Kidney epithelial cell (primary cell): ENCODE data around the gene SLC37A4. TPM values are rescaled to one million over a fixed set of nuclear protein-coding genes. Genes with fewer than 3 reads are reported as not detected.

Experiments
- DNase-seq: peaks from one replicate; pipeline ENCODE4 v3.0.0-alpha.2; 2010; ENCODE audit warnings: low read depth
- H3K27me3 ChIP-seq: 2 replicates; pipeline ENCODE4 v1.6.0; 2011; ENCODE audit warnings: low read length; ENCODE audit not compliant: control insufficient read depth, insufficient read depth
- H3K36me3 ChIP-seq: 2 replicates; pipeline ENCODE4 v1.5.1; 2011; ENCODE audit warnings: low read length; ENCODE audit not compliant: control insufficient read depth, insufficient read depth
- H3K4me3 ChIP-seq: 2 replicates; pipeline ENCODE4 v1.5.1; 2011; ENCODE audit warnings: low read depth, mild to moderate bottlenecking, control low read depth, low read length
- CTCF ChIP-seq: IDR thresholded peaks from 2 replicates; pipeline ENCODE4 v1.5.1; 2011; ENCODE audit warnings: mild to moderate bottlenecking, moderate library complexity, low read length, control low read depth, inconsistent platforms; ENCODE audit not compliant: insufficient read depth, poor library complexity, severe bottlenecking
- total RNA-seq: library from RNA; depleted of rRNA; stranded (reverse); fragments of >200 nt; gene quantifications from 2 replicates; pipeline ENCODE4 v1.2.3, GENCODE V29; 2015

The SLC37A4 gene
- total RNA-seq, 1 donor from 2014 or later = 20.7 TPM

DNA sequence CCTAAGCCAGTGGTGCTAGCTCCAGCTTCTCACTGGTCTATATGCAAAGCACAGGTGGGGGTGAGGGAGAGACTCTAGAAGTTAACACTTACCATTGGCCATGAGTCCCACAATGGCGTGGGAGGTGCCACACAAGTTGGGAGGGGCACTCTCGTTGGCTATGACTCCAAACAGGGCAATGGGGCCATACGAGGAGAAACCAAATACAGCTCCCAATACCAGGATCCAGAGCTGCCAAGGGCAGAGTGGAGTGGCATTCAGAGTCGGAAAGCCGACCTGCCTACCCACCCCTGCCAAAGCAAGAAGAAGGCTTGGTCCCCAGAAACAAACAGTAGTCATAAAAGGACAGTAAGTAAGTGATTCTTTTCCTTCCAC, 5.6 kb downstream of the SLC37A4 start:
- Histone ChIP-seq H3K4me3 (no peak overlapping the region), H3K27me3 (no peaks in the 10 kb centered on the region), H3K36me3 (peaks cover 2% of the 10 kb centered on the region)
- TF ChIP-seq CTCF = no peak
- no peak for DNase-seq

DNA sequence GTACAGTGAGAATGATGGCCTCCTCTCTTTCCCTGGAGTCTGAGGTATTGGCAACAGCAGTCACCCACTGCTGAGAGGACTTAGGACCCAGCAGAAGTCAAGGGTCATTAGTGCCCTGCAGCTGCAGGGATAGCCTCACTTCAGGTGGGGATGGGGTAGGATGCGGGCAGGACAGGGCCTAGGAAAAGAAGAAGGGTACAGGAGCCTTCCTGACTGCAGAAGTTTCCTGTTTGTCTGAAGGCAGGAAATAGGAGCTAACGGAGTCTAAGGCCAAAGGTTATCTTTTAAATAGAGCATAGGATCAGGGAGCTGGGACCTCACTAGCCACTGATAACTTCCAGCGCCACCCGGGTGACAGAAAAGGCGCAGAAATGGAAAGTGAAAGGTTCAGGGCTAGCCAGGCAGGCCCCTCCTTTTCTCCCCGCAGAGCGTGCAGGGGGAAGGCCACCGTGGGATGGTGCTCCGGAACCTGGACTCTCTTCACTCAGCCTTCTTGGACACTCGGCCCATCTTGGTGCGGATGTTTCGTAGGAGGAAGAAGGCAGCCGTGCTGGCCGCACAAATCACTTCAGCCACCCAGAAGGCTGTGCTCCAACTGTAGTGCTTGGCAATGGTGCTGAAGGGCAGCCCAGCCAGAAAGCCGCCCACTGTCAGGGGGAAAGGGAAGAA, 6.1 kb downstream of the SLC37A4 start:
- no peaks in the 10 kb centered on the region for H3K27me3 ChIP-seq
- peaks cover 2% of the 10 kb centered on the region for H3K36me3 ChIP-seq
- no peak for TF ChIP-seq CTCF
- no peak for DNase-seq
- no peak overlapping the region for H3K4me3 ChIP-seq

- peaks cover 2% of the 10 kb centered on the region for H3K36me3 ChIP-seq
- H3K27me3 ChIP-seq = no peaks in the 10 kb centered on the region
- no peak for DNase-seq
- no peak for TF ChIP-seq CTCF
- H3K4me3 ChIP-seq = no peak overlapping the region
Observed at GRCh38 chr11:119023741-119024140, 6.9 kb downstream of the SLC37A4 start.

DNA sequence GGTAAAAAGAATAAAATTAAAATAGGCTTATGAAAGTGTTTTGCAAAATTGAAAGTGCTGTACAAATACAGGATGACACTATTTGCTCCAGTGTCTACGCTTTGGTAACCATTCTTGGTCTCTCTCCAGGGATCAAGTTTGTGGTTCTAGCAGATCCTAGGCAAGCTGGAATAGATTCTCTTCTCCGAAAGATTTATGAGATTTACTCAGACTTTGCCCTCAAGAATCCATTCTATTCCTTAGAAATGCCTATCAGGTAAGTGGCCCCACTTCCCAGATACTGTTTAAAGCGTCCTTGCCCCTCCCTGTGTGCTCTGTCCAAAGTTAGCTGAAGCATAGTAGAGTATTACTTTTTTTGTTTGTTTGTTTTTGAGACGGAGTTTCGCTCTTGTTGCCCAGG, 9.0 kb downstream of the SLC37A4 start:
- TF ChIP-seq CTCF = no peak
- Histone ChIP-seq H3K4me3 (no peak overlapping the region), H3K27me3 (no peaks in the 10 kb centered on the region), H3K36me3 (no peaks in the 10 kb centered on the region)
- no peak for DNase-seq

- H3K36me3 ChIP-seq = no peaks in the 10 kb centered on the region
- H3K27me3 ChIP-seq = no peaks in the 10 kb centered on the region
- no peak overlapping the region for H3K4me3 ChIP-seq
- no peak for DNase-seq
- TF ChIP-seq CTCF = no peak
Observed at GRCh38 chr11:119019996-119020395, 10.7 kb downstream of the SLC37A4 start.
